ENCODE results near the gene STAC3.

- TF ChIP-seq CTCF (conservative IDR thresholded peaks at IDR 0.05; ENCODE audit: low read depth in 2 of 2) (no peak), REST (IDR thresholded peaks at IDR 0.05; ENCODE audit: unreplicated experiment) (no peak), CREB1 (CRISPR knock-in tag; IDR thresholded peaks at IDR 0.05; ENCODE audit: low read depth) (no peak), EZH2 (IDR thresholded peaks at IDR 0.05; ENCODE audit: low read depth, unreplicated experiment) (no peak), EZH2phosphoT487 (IDR thresholded peaks at IDR 0.05; ENCODE audit: unreplicated experiment) (no peak), POLR2AphosphoS5 (IDR thresholded peaks at IDR 0.05; ENCODE audit: low read depth) (no peak)
Measured at GRCh38 chr12:57195611-57196371, 55.2 kb downstream of the STAC3 start.

All from GM23338 (cell line).